Transverse colon (tissue), 4 donors: ENCODE results near the gene FBXO31. TPM values are rescaled to one million over a fixed set of nuclear protein-coding genes. Genes with fewer than 3 reads are reported as not detected.

ENCODE experiments used
- DNase-seq: peaks from one replicate; pipeline ENCODE4 v3.0.0-alpha.2; 2019
- H3K27ac ChIP-seq, 4 donors: fragments of 200-600 bp; sonication (generic); 2 replicates each; pipeline ENCODE4 v1.5.1; 2016 to 2018; ENCODE audit warnings: inconsistent platforms in 4 of 4
- H3K27me3 ChIP-seq: fragments of 200-600 bp; sonication (generic); 2 replicates; pipeline ENCODE4 v1.5.1; 2017; ENCODE audit warnings: inconsistent platforms
- H3K36me3 ChIP-seq, 4 donors: fragments of 200-600 bp; sonication (generic); 2 replicates each; pipeline ENCODE4 v1.5.1; 2017 to 2019; ENCODE audit warnings: inconsistent platforms in 4 of 4
- H3K4me1 ChIP-seq, 4 donors: fragments of 200-600 bp; sonication (generic); 2 replicates each; pipeline ENCODE4 v1.5.1; 2017 to 2020; ENCODE audit warnings: inconsistent platforms in 4 of 4
- H3K4me3 ChIP-seq, 4 donors: fragments of 200-600 bp; sonication (generic); 1 replicate in 1 of 4; 2 replicates in 3 of 4; pipeline versions ENCODE4 v1.5.1 to v1.6.1; 2017 to 2019; ENCODE audit warnings: inconsistent platforms in 4 of 4
- H3K9me3 ChIP-seq, 2 donors: fragments of 200-600 bp; sonication (generic); 2 replicates each; pipeline ENCODE4 v1.5.1; 2017 to 2019; ENCODE audit warnings: inconsistent platforms in 2 of 2
- EP300 ChIP-seq: sonication (generic); formaldehyde crosslinking; IDR thresholded peaks from one replicate; pipeline ENCODE4 v1.6.1; 2017; ENCODE audit warnings: antibody characterized with exemption, low read depth
- POLR2A ChIP-seq: fragments of 450-650 bp; IDR thresholded peaks from one replicate; pipeline ENCODE4 v1.6.1; 2016; ENCODE audit warnings: antibody characterized with exemption, mild to moderate bottlenecking, moderate library complexity
- POLR2AphosphoS5 ChIP-seq, 3 donors: sonication (generic); formaldehyde crosslinking; IDR thresholded peaks; one replicate each; pipeline ENCODE4 v1.6.1; 2016; ENCODE audit warnings: antibody characterized with exemption in 3 of 3
- WGBS, 2 donors: methylation state at CpG; one replicate each; pipeline ENCODE4 v1.1.5; 2018; ENCODE audit warnings: low coverage in 1 of 2; 5-methylcytosine and 5-hydroxymethylcytosine counted together
- in situ Hi-C, 4 donors: fragments of 200-750 bp; cut with MboI; loops; one replicate each; pipeline versions ENCODE4 v1.15.0 to v1.15.1; 2017; ENCODE audit warnings: low sequenced_read_pairs in 3 of 4, low pct_ligation_motif_present in 1 of 4, low pct_unique_long_range_greater_than_20kb in 1 of 4
- intact Hi-C: fragments of 100-400 bp; cut with DNase I; formaldehyde crosslinking; loops from one replicate; pipeline ENCODE4 v1.15.1; 2023; ENCODE audit warnings: low total_unique reads
- total RNA-seq, 4 donors: library from RNA; depleted of rRNA; stranded (reverse); fragments of >200 nt; gene quantifications; one replicate each; pipeline ENCODE4 v1.1.0, GENCODE V29; 2016
- TF ChIP-seq, protein P1 (sequence below), 5 experiments: fragments of 200-600 bp in 3 of 5; fragments of 450-650 bp in 2 of 5; sonication (generic) in 3 of 5; IDR thresholded peaks; 1 replicate in 2 of 5; 2 replicates in 3 of 5; pipeline ENCODE4 v1.5.1; 2016 to 2017; ENCODE audit warnings: antibody characterized with exemption in 5 of 5, inconsistent platforms in 3 of 5, mild to moderate bottlenecking in 2 of 5, moderate library complexity in 1 of 5

FBXO31 gene
- total RNA-seq, 4 donors from 2014 or later = 83.6 to 403 (median 224) TPM

DNA sequence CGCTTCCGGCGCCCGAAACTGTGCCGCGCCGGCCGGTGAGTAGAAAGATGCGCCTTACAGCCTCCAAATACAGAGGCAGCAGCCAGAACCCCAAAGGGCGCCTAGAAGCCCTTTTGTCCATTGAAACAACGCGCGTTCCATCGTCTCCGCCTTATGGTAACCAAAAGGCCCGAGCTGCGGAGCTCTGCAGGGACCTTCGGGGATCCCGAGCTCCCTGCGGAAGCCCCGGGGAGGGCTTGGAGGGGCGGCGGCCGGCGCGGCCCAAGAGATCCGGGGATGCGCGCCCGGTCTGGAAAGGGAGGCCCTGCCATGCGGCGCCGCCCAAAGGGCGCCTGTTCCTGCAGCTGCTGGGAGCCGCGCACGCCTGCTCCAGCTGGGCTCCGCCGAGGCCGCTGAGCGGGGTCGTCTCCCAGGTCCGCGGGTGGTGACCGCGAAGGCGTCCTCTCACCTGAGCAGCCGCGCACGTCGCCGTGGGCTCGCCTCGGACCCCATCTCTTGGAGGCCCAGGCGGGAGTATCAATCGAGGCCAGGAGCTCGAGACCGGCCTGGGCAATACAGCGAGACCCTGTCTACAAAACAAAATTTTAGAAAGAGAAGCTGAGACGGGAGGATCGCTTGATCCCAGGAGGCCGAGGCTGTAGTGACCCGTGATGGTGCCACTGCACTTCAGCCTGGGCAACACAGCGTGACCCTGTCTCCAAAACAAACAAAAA, 742 bp upstream of the FBXO31 start:
- DNase-seq = peak; percentile 65
- H3K36me3 ChIP-seq = no peaks in the 10 kb centered on the region
- peak; percentile 16 for TF ChIP-seq POLR2A
- TF ChIP-seq, protein P1, sequence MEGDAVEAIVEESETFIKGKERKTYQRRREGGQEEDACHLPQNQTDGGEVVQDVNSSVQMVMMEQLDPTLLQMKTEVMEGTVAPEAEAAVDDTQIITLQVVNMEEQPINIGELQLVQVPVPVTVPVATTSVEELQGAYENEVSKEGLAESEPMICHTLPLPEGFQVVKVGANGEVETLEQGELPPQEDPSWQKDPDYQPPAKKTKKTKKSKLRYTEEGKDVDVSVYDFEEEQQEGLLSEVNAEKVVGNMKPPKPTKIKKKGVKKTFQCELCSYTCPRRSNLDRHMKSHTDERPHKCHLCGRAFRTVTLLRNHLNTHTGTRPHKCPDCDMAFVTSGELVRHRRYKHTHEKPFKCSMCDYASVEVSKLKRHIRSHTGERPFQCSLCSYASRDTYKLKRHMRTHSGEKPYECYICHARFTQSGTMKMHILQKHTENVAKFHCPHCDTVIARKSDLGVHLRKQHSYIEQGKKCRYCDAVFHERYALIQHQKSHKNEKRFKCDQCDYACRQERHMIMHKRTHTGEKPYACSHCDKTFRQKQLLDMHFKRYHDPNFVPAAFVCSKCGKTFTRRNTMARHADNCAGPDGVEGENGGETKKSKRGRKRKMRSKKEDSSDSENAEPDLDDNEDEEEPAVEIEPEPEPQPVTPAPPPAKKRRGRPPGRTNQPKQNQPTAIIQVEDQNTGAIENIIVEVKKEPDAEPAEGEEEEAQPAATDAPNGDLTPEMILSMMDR (IDR thresholded peaks at IDR 0.05) = no peak
- TF ChIP-seq POLR2AphosphoS5 (IDR thresholded peaks at IDR 0.05) = peak in 1 of 3 donors; percentile 7
- H3K27me3 ChIP-seq = no peaks in the 10 kb centered on the region
- peak overlapping the region; percentile 94 to 98 (median 96) for H3K27ac ChIP-seq
- peaks cover 32 to 78% (median 61%) of the 10 kb centered on the region in 4 donors for H3K4me1 ChIP-seq
- intact Hi-C loops = no loop called here
- WGBS, 2 donors = 17 to 65% methylated on average over 4 to 27 of the region's 64 CpGs
- in situ Hi-C loops = no loop called here
- H3K9me3 ChIP-seq = no peaks in the 10 kb centered on the region
- peak overlapping the region; percentile 27 to 95 (median 72) for H3K4me3 ChIP-seq

DNA sequence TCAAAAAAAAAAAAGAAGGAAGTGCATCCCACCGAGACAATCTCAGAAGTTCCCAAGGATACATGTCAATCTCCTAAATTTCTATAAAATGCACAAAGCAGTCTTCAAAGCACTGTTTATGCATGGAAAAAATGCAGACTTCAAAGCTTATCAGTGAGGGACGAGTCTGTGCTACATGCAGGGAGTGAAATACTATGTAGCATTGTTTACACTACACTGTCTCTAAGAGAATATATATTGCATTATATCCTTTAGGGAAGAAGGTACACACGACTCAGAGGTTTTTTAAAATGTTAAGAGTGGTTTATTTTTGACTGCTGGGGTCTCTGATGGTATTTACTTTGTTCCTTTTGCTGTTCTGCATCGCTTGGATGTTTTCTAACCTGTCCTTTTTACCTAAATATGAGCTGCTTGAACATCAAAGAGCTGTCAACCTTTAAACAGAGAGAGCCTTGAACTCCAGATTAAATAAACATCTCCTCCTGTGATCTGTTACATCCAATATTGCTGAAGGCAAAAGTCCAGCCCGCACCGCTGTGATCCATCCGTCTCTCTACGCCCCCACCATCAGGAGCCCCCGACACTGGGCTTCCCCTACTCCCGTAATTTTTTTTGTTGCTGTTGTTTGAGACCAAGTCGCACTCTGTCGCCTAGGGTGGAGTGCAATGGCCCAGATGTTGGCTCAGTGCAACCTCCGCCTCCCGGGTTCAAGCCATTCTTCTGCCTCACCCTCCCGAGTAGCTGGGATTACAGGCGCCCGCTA, 1.4 kb downstream of the FBXO31 start:
- H3K27me3 ChIP-seq = no peaks in the 10 kb centered on the region
- TF ChIP-seq POLR2AphosphoS5 (IDR thresholded peaks at IDR 0.05) (peak in 1 of 3 donors; percentile 20), EP300 (no peak)
- TF ChIP-seq, protein P1 (IDR thresholded peaks at IDR 0.05) = no peak
- intact Hi-C loops (no loop called here), in situ Hi-C loops (no loop called here)
- peak overlapping the region; percentile 59 to 95 (median 85) for H3K4me3 ChIP-seq
- H3K4me1 ChIP-seq = peaks cover 38 to 80% (median 56%) of the 10 kb centered on the region in 4 donors
- WGBS, 2 donors = 12 to 21% methylated on average over 5 to 17 of the region's 17 CpGs
- H3K9me3 ChIP-seq = no peaks in the 10 kb centered on the region
- DNase-seq = peak; percentile 35
- H3K27ac ChIP-seq = peak overlapping the region; percentile 94 to 98 (median 96)
- H3K36me3 ChIP-seq = no peaks in the 10 kb centered on the region

DNA sequence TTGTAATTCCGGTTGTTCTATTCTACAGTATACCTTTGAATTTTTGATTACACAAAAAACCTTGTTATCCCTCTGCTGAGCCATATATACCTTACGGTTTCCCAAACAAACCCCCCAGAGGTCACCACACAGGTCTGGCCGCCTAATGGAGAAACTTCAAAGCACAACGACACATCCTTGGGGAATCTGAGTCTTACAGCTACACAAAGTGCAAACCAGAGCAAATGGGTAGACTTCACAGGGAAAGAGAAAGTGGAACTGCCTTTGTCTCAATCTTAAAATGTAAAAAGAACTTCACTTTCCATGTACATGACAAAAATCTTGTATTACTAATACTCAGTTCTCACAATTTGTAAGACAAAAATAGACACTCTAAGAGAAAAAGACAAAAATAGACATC, 2.7 kb downstream of the FBXO31 start:
- H3K9me3 ChIP-seq = no peaks in the 10 kb centered on the region
- peaks cover 33 to 78% (median 54%) of the 10 kb centered on the region in 4 donors for H3K4me1 ChIP-seq
- in situ Hi-C loops (no loop called here), intact Hi-C loops (no loop called here)
- no peaks in the 10 kb centered on the region for H3K27me3 ChIP-seq
- no peak for DNase-seq
- TF ChIP-seq POLR2AphosphoS5 (IDR thresholded peaks at IDR 0.05) = no peak
- no peak for TF ChIP-seq POLR2A
- TF ChIP-seq, protein P1 (IDR thresholded peaks at IDR 0.05) = no peak
- no peak for TF ChIP-seq EP300
- H3K27ac ChIP-seq = peak overlapping the region; percentile 94 to 98 (median 96)
- peak overlapping the region in 3 of 4 donors; percentile 2 to 95 (median 6) for H3K4me3 ChIP-seq
- WGBS, 2 donors = 48 to 75% methylated on average over 1 to 4 of the region's 4 CpGs
- no peaks in the 10 kb centered on the region for H3K36me3 ChIP-seq

DNA sequence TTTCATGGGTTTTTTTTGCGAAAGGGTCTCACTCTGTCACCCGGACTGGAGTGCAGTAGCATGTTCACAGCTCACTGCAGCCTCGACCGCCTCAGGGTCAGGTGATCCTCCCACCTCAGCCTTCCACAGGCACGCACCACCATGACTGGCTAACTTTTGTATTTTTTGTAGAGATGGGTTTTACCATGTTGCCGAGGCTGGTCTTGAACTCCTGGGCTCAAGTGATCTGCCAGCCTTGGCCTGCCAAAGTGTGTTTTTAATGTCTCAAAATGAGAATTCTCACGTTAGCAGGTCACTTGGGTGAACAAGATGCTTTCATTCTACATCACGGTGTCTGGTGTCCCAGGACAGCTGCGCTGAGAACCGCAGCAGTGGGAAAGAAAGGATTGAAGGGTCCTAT, 3.2 kb downstream of the FBXO31 start:
- WGBS, 2 donors = 80 to 92% methylated on average over 2 to 10 of the region's 10 CpGs
- TF ChIP-seq, protein P1 (IDR thresholded peaks at IDR 0.05) = no peak
- no peak for TF ChIP-seq POLR2AphosphoS5 (IDR thresholded peaks at IDR 0.05)
- no peak for TF ChIP-seq POLR2A
- no peak for TF ChIP-seq EP300
- in situ Hi-C loops = no loop called here
- no peaks in the 10 kb centered on the region for H3K27me3 ChIP-seq
- no peaks in the 10 kb centered on the region for H3K9me3 ChIP-seq
- H3K4me1 ChIP-seq = peaks cover 33 to 81% (median 59%) of the 10 kb centered on the region in 4 donors
- no peak for DNase-seq
- intact Hi-C loops = no loop called here
- H3K4me3 ChIP-seq = peak overlapping the region in 1 of 4 donors; percentile 95
- H3K36me3 ChIP-seq = no peaks in the 10 kb centered on the region
- H3K27ac ChIP-seq = peak overlapping the region; percentile 94 to 98 (median 96)
